DMS53 treated with DMSO at 0.1 percent for 48 hours (cell line): ENCODE measurements around the gene RNU5B-1.

Source experiments
- DNase-seq: peaks from one replicate; lab custom pipeline; 2025; ENCODE audit not compliant: unreplicated experiment; lab: John Stamatoyannopoulos, UW

RNU5B-1 gene

GRCh38 chr15:65287520-65287855 lies 17.0 kb upstream of the RNU5B-1 start:
- no peak for DNase-seq

GRCh38 chr15:65289261-65289854 lies 15.1 kb upstream of the RNU5B-1 start:
- DNase-seq = no peak

- DNase-seq = no peak
Observed at GRCh38 chr15:65290228-65290627, 14.2 kb upstream of the RNU5B-1 start.

- DNase-seq = no peak
Observed at GRCh38 chr15:65292938-65293518, 11.4 kb upstream of the RNU5B-1 start.

GRCh38 chr15:65298731-65299130 lies 5.7 kb upstream of the RNU5B-1 start:
- DNase-seq = no peak

GRCh38 chr15:65300924-65301441 lies 3.5 kb upstream of the RNU5B-1 start:
- DNase-seq = no peak

- DNase-seq = no peak
Observed at GRCh38 chr15:65302061-65302460, 2.4 kb upstream of the RNU5B-1 start.

- peak; percentile 62 for DNase-seq
Observed at GRCh38 chr15:65303687-65304380, 643 bp upstream of the RNU5B-1 start.

- DNase-seq = peak; percentile 52
Observed at GRCh38 chr15:65305150-65305758, 777 bp downstream of the RNU5B-1 start.

GRCh38 chr15:65305776-65306175 lies 1.3 kb downstream of the RNU5B-1 start:
- DNase-seq = no peak

GRCh38 chr15:65306551-65306950 lies 2.1 kb downstream of the RNU5B-1 start:
- no peak for DNase-seq

GRCh38 chr15:65307978-65308377 lies 3.5 kb downstream of the RNU5B-1 start:
- no peak for DNase-seq

GRCh38 chr15:65309882-65310418 lies 5.5 kb downstream of the RNU5B-1 start:
- no peak for DNase-seq

GRCh38 chr15:65310431-65311137 lies 6.1 kb downstream of the RNU5B-1 start:
- DNase-seq = no peak

GRCh38 chr15:65311760-65312159 lies 7.3 kb downstream of the RNU5B-1 start:
- DNase-seq = no peak

GRCh38 chr15:65312400-65312916 lies 8.0 kb downstream of the RNU5B-1 start:
- DNase-seq = no peak

GRCh38 chr15:65318870-65319356 lies 14.4 kb downstream of the RNU5B-1 start:
- DNase-seq = peak; percentile 44

- DNase-seq = no peak
Observed at GRCh38 chr15:65323071-65323511, 18.6 kb downstream of the RNU5B-1 start.

GRCh38 chr15:65326117-65326526 lies 21.6 kb downstream of the RNU5B-1 start:
- no peak for DNase-seq

- DNase-seq = no peak
Observed at GRCh38 chr15:65326818-65327217, 22.3 kb downstream of the RNU5B-1 start.
